Measurements from ENCODE around the gene CD53.

The CD53 gene

DNA sequence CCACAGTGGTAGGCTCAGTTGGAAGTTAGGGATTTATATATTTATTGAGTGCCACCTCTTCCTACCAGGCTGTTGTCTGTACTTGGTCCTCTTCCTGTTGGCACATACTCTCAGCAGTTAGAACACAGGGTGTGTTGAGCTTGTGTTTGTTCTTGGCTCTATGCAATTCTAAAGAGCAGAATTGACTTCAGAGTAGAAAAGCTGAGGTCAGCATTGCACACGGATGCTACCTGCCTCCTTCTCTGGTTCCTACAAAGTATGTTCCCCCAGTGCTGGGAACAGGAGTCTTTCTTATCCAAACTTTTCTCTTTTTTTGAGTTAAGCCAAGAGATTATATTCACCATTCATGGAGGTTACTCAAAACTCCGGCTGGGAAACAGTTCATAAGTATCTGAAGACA lies 16.5 kb upstream of the CD53 start:
- TF ChIP-seq EZH2phosphoT487 (IDR thresholded peaks at IDR 0.05; ENCODE audit: low read depth) (no peak), CTCF (IDR thresholded peaks at IDR 0.05; ENCODE audit: low read depth, low read length) (no peak)

DNA sequence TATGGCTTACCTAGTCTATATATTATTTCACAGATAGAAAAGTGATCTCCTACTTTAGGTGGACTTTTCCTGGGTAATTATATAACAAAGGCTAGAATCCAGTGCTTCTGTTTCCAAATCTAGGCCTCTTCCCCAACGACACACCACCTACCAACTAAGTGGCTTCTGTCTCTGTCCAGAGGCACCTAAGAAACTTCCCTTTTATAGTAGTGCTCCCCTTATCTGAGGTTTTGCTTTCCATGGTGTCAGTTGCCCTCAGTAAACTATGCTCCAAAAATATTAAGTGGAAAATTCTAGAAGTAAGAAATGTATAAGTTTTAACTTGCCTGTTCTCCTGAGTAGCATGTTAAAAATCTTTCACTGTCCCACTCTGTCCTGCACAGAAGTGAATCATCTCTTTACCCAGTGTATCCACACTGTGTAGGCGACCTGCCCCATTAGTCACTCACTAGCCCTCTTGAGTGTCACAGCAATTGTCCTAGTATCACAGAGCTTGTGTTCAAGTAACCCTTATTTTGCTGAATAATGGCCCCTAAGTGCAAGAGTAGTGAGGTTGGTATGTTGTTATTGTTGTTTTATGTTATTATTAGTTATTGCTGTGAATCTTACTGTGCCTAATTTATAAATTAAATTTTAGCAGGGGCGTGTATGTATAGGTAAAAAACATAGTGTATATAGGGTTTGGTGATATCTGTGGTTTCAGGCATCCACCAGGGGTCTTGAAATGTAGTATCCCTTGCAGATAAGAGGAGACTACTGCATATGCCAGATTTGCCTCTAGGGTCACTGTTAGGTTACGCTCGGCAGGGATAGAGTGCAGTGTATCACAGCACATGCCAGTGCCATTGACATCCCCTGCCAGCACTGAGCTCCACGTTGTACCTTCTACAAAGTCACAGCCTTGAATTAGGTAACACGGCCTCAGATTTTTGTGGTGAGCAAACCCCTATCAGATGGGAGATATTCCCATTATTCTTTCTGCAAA lies 14.7 kb upstream of the CD53 start:
- H3K36me3 ChIP-seq (replicated peaks; ENCODE audit: low read depth, low read length): no peaks in the 10 kb centered on the region
- no peaks in the 10 kb centered on the region for H4K20me1 ChIP-seq (ENCODE audit: insufficient read depth, low read length)
- H3K27ac ChIP-seq (ENCODE audit: low read length): no peak overlapping the region
- no peak overlapping the region for H3K4me3 ChIP-seq (ENCODE audit: low read length)
- H3K9ac ChIP-seq (ENCODE audit: low read length): no peak overlapping the region
- H3K4me1 ChIP-seq (ENCODE audit: low read length): no peaks in the 10 kb centered on the region
- H2AFZ ChIP-seq (ENCODE audit: low read depth, low read length): no peak overlapping the region
- H3K4me2 ChIP-seq (ENCODE audit: low read length): no peak overlapping the region
- H3K9me3 ChIP-seq (ENCODE audit: insufficient read depth, low read length): no peaks in the 10 kb centered on the region
- TF ChIP-seq EZH2phosphoT487 (IDR thresholded peaks at IDR 0.05; ENCODE audit: low read depth) (no peak), CTCF (IDR thresholded peaks at IDR 0.05; ENCODE audit: low read depth, low read length) (no peak)
- no peaks in the 10 kb centered on the region for H3K27me3 ChIP-seq (ENCODE audit: low read depth, low read length)
- H3K79me2 ChIP-seq (ENCODE audit: low read length): no peaks in the 10 kb centered on the region

More for the DNA sequence above, 16.5 kb upstream of the CD53 start:
- Histone ChIP-seq H3K36me3 (replicated peaks; ENCODE audit: low read depth, low read length) (no peaks in the 10 kb centered on the region), H3K79me2 (ENCODE audit: low read length) (no peaks in the 10 kb centered on the region), H3K4me2 (ENCODE audit: low read length) (no peak overlapping the region), H3K4me1 (ENCODE audit: low read length) (no peaks in the 10 kb centered on the region), H4K20me1 (ENCODE audit: insufficient read depth, low read length) (no peaks in the 10 kb centered on the region), H3K9me3 (ENCODE audit: insufficient read depth, low read length) (no peaks in the 10 kb centered on the region), H3K27ac (ENCODE audit: low read length) (no peak overlapping the region), H3K9ac (ENCODE audit: low read length) (no peak overlapping the region), H2AFZ (ENCODE audit: low read depth, low read length) (no peak overlapping the region), H3K4me3 (ENCODE audit: low read length) (no peak overlapping the region), H3K27me3 (ENCODE audit: low read depth, low read length) (no peaks in the 10 kb centered on the region)

DNA sequence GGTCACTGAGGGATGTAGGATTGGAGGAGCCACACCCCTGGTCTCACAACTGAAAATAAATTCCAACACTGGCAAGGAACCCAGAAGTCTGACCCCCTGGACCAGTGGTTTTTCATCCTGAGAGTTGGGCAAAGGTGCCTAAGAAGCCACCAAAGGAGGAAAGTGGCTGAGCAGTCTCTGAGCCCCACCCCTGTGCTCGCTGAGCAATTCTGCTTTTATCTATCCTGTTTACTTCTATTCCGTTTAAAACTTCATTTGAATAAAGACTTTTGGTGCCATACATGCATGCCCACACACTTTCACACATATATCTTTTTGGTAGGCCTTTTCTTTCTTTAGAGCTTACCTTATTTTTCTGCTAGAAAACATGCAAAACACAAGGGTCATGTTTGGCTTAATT lies 13.9 kb upstream of the CD53 start:
- H3K4me2 ChIP-seq (ENCODE audit: low read length): no peak overlapping the region
- no peak overlapping the region for H2AFZ ChIP-seq (ENCODE audit: low read depth, low read length)
- H3K9ac ChIP-seq (ENCODE audit: low read length): no peak overlapping the region

More for the DNA sequence above, 13.9 kb upstream of the CD53 start:
- Histone ChIP-seq H3K79me2 (ENCODE audit: low read length) (no peaks in the 10 kb centered on the region), H4K20me1 (ENCODE audit: insufficient read depth, low read length) (no peaks in the 10 kb centered on the region), H3K4me3 (ENCODE audit: low read length) (no peak overlapping the region), H3K4me1 (ENCODE audit: low read length) (no peaks in the 10 kb centered on the region), H3K36me3 (replicated peaks; ENCODE audit: low read depth, low read length) (no peaks in the 10 kb centered on the region), H3K27ac (ENCODE audit: low read length) (no peak overlapping the region), H3K27me3 (ENCODE audit: low read depth, low read length) (no peaks in the 10 kb centered on the region), H3K9me3 (ENCODE audit: insufficient read depth, low read length) (no peaks in the 10 kb centered on the region)
- TF ChIP-seq CTCF (IDR thresholded peaks at IDR 0.05; ENCODE audit: low read depth, low read length): no peak
- no peak for TF ChIP-seq EZH2phosphoT487 (IDR thresholded peaks at IDR 0.05; ENCODE audit: low read depth)
